ENCODE data around the gene ATAD2B. TPM values are rescaled to one million over a fixed set of nuclear protein-coding genes. Genes with fewer than 3 reads are reported as not detected.

The ATAD2B gene
- total RNA-seq, 1 donor = 17.4 TPM

- no peaks in the 10 kb centered on the region for H3K9me3 ChIP-seq (ENCODE audit: low read depth, low read length)
- peak overlapping the region; percentile 40 for H3K27ac ChIP-seq (ENCODE audit: low read depth, low read length)
- peaks cover 35% of the 10 kb centered on the region for H3K4me1 ChIP-seq (ENCODE audit: insufficient read depth, low read length)
- no peaks in the 10 kb centered on the region for H3K36me3 ChIP-seq (ENCODE audit: insufficient read depth, low read length)
- no peak overlapping the region for H2AFZ ChIP-seq (ENCODE audit: low read length)
- H3K4me3 ChIP-seq (ENCODE audit: insufficient read depth, low read length) = no peak overlapping the region
- H3K27me3 ChIP-seq (ENCODE audit: insufficient read depth, low read length) = no peaks in the 10 kb centered on the region
- no peak for TF ChIP-seq CTCF (IDR thresholded peaks at IDR 0.05; ENCODE audit: extremely low read depth, low read depth, low read length)
- peaks cover 48% of the 10 kb centered on the region for H3K79me2 ChIP-seq (ENCODE audit: insufficient read depth, low read length)
- no peak for DNase-seq (ENCODE audit: insufficient read length, low spot score, missing footprints)
- H4K20me1 ChIP-seq (ENCODE audit: insufficient read depth, low read length) = peaks cover 11% of the 10 kb centered on the region
- no peak overlapping the region for H3K4me2 ChIP-seq (ENCODE audit: insufficient read depth, low read length)
These were observed 21.8 kb downstream of the ATAD2B start for GRCh38 chr2:23905155-23905554.

- H3K9me3 ChIP-seq (ENCODE audit: low read depth, low read length) = no peaks in the 10 kb centered on the region
- DNase-seq (ENCODE audit: insufficient read length, low spot score, missing footprints) = no peak
- H4K20me1 ChIP-seq (ENCODE audit: insufficient read depth, low read length) = peaks cover 11% of the 10 kb centered on the region
- no peaks in the 10 kb centered on the region for H3K36me3 ChIP-seq (ENCODE audit: insufficient read depth, low read length)
- H3K27ac ChIP-seq (ENCODE audit: low read depth, low read length) = peak overlapping the region; percentile 40
- TF ChIP-seq CTCF (IDR thresholded peaks at IDR 0.05; ENCODE audit: extremely low read depth, low read depth, low read length) = no peak
- no peak overlapping the region for H3K4me3 ChIP-seq (ENCODE audit: insufficient read depth, low read length)
- H3K79me2 ChIP-seq (ENCODE audit: insufficient read depth, low read length) = peaks cover 46% of the 10 kb centered on the region
- no peaks in the 10 kb centered on the region for H3K27me3 ChIP-seq (ENCODE audit: insufficient read depth, low read length)
- H3K4me2 ChIP-seq (ENCODE audit: insufficient read depth, low read length) = peak overlapping the region; percentile 31
- no peak overlapping the region for H2AFZ ChIP-seq (ENCODE audit: low read length)
- peaks cover 35% of the 10 kb centered on the region for H3K4me1 ChIP-seq (ENCODE audit: insufficient read depth, low read length)
These were observed 22.2 kb downstream of the ATAD2B start for GRCh38 chr2:23904692-23905091.

GRCh38 chr2:23904215-23904614 lies 22.7 kb downstream of the ATAD2B start:
- Histone ChIP-seq H2AFZ (ENCODE audit: low read length) (no peak overlapping the region), H3K27ac (ENCODE audit: low read depth, low read length) (no peak overlapping the region), H3K4me2 (ENCODE audit: insufficient read depth, low read length) (peak overlapping the region; percentile 31), H3K36me3 (ENCODE audit: insufficient read depth, low read length) (no peaks in the 10 kb centered on the region), H4K20me1 (ENCODE audit: insufficient read depth, low read length) (peaks cover 8% of the 10 kb centered on the region), H3K27me3 (ENCODE audit: insufficient read depth, low read length) (no peaks in the 10 kb centered on the region), H3K79me2 (ENCODE audit: insufficient read depth, low read length) (peaks cover 47% of the 10 kb centered on the region), H3K4me3 (ENCODE audit: insufficient read depth, low read length) (no peak overlapping the region), H3K9me3 (ENCODE audit: low read depth, low read length) (no peaks in the 10 kb centered on the region), H3K4me1 (ENCODE audit: insufficient read depth, low read length) (peaks cover 35% of the 10 kb centered on the region)
- TF ChIP-seq CTCF (IDR thresholded peaks at IDR 0.05; ENCODE audit: extremely low read depth, low read depth, low read length) = no peak
- no peak for DNase-seq (ENCODE audit: insufficient read length, low spot score, missing footprints)

GRCh38 chr2:23903034-23903433 lies 23.9 kb downstream of the ATAD2B start:
- H4K20me1 ChIP-seq (ENCODE audit: insufficient read depth, low read length) = peaks cover 12% of the 10 kb centered on the region
- no peak for TF ChIP-seq CTCF (IDR thresholded peaks at IDR 0.05; ENCODE audit: extremely low read depth, low read depth, low read length)
- DNase-seq (ENCODE audit: insufficient read length, low spot score, missing footprints) = no peak
- no peak overlapping the region for H3K27ac ChIP-seq (ENCODE audit: low read depth, low read length)
- no peaks in the 10 kb centered on the region for H3K36me3 ChIP-seq (ENCODE audit: insufficient read depth, low read length)
- H2AFZ ChIP-seq (ENCODE audit: low read length) = no peak overlapping the region
- no peaks in the 10 kb centered on the region for H3K27me3 ChIP-seq (ENCODE audit: insufficient read depth, low read length)
- no peak overlapping the region for H3K4me2 ChIP-seq (ENCODE audit: insufficient read depth, low read length)
- H3K9me3 ChIP-seq (ENCODE audit: low read depth, low read length) = no peaks in the 10 kb centered on the region
- peaks cover 35% of the 10 kb centered on the region for H3K4me1 ChIP-seq (ENCODE audit: insufficient read depth, low read length)
- H3K79me2 ChIP-seq (ENCODE audit: insufficient read depth, low read length) = peaks cover 56% of the 10 kb centered on the region
- no peak overlapping the region for H3K4me3 ChIP-seq (ENCODE audit: insufficient read depth, low read length)

Data from osteoblast (primary cell).